COLO668 (cell line): ENCODE results near the gene FBXL7.

Experiments used
- DNase-seq: peaks from one replicate; lab custom pipeline; 2025; ENCODE audit not compliant: unreplicated experiment; lab: John Stamatoyannopoulos, UW

FBXL7 gene

GRCh38 chr5:15647251-15647650 lies 147.3 kb downstream of the FBXL7 start:
- DNase-seq: no peak

GRCh38 chr5:15650266-15650665 lies 150.3 kb downstream of the FBXL7 start:
- no peak for DNase-seq

- no peak for DNase-seq
These were observed 154.8 kb downstream of the FBXL7 start for GRCh38 chr5:15654779-15655178.

GRCh38 chr5:15655683-15656082 lies 155.7 kb downstream of the FBXL7 start:
- DNase-seq: no peak

- no peak for DNase-seq
These were observed 165.0 kb downstream of the FBXL7 start for GRCh38 chr5:15664961-15665360.

GRCh38 chr5:15669826-15670225 lies 169.8 kb downstream of the FBXL7 start:
- DNase-seq: no peak

GRCh38 chr5:15674716-15675115 lies 174.7 kb downstream of the FBXL7 start:
- no peak for DNase-seq

GRCh38 chr5:15676591-15676990 lies 176.6 kb downstream of the FBXL7 start:
- no peak for DNase-seq

GRCh38 chr5:15679161-15679560 lies 179.2 kb downstream of the FBXL7 start:
- no peak for DNase-seq

GRCh38 chr5:15680455-15680854 lies 180.5 kb downstream of the FBXL7 start:
- DNase-seq: no peak

GRCh38 chr5:15682122-15682521 lies 182.1 kb downstream of the FBXL7 start:
- DNase-seq: no peak

GRCh38 chr5:15682566-15682965 lies 182.6 kb downstream of the FBXL7 start:
- DNase-seq: no peak

- DNase-seq: peak; percentile 7
These were observed 183.4 kb downstream of the FBXL7 start for GRCh38 chr5:15683332-15683731.

- no peak for DNase-seq
These were observed 187.4 kb downstream of the FBXL7 start for GRCh38 chr5:15687401-15687800.

- DNase-seq: no peak
These were observed 189.9 kb downstream of the FBXL7 start for GRCh38 chr5:15689836-15690235.

GRCh38 chr5:15690611-15691010 lies 190.6 kb downstream of the FBXL7 start:
- DNase-seq: no peak

- DNase-seq: no peak
These were observed 191.5 kb downstream of the FBXL7 start for GRCh38 chr5:15691521-15691920.

- no peak for DNase-seq
These were observed 192.9 kb downstream of the FBXL7 start for GRCh38 chr5:15692706-15693381.

GRCh38 chr5:15693382-15693728 lies 193.4 kb downstream of the FBXL7 start:
- DNase-seq: no peak

- no peak for DNase-seq
These were observed 194.0 kb downstream of the FBXL7 start for GRCh38 chr5:15693933-15694332.

- DNase-seq: no peak
These were observed 194.8 kb downstream of the FBXL7 start for GRCh38 chr5:15694696-15695214.

GRCh38 chr5:15695215-15695731 lies 195.3 kb downstream of the FBXL7 start:
- no peak for DNase-seq

GRCh38 chr5:15700373-15700772 lies 200.4 kb downstream of the FBXL7 start:
- DNase-seq: no peak
